Body of pancreas (tissue), 4 donors: Measurements from ENCODE around the gene TMEM8B. TPM values are rescaled to one million over a fixed set of nuclear protein-coding genes. Genes with fewer than 3 reads are reported as not detected.

Source experiments
- ATAC-seq: fragments of 150-250 bp; one replicate; pipeline ENCODE4 v1.9.1; 2016
- DNase-seq, 4 donors: peaks; one replicate each; pipeline ENCODE4 v3.0.0-alpha.2; 2019
- H3K27ac ChIP-seq, 4 donors: fragments of 200-600 bp; sonication (generic); 1 replicate in 3 of 4; 2 replicates in 1 of 4; pipeline versions ENCODE4 v1.5.1 to v1.6.1; 2016 to 2019; ENCODE audit warnings: mild to moderate bottlenecking in 1 of 4, mixed read lengths in 1 of 4, moderate library complexity in 1 of 4
- H3K27me3 ChIP-seq, 2 donors: fragments of 200-600 bp; sonication (generic); one replicate each; pipeline ENCODE4 v1.6.0; 2016; ENCODE audit warnings: mild to moderate bottlenecking in 1 of 2
- H3K36me3 ChIP-seq, 2 donors: fragments of 200-600 bp; sonication (generic); replicated peaks in 1 of 2; 2 replicates each; pipeline ENCODE4 v1.5.1; 2016; ENCODE audit warnings: low read depth in 2 of 2; ENCODE audit not compliant: insufficient read depth in 1 of 2
- H3K4me1 ChIP-seq: fragments of 200-600 bp; sonication (generic); one replicate; pipeline ENCODE4 v1.6.0; 2016
- H3K4me3 ChIP-seq, 2 donors: fragments of 200-600 bp; sonication (generic); 1 replicate in 1 of 2; 2 replicates in 1 of 2; pipeline ENCODE4 v1.5.1; 2016 to 2019
- H3K9me3 ChIP-seq, 3 donors: fragments of 200-600 bp; sonication (generic); 1 replicate in 2 of 3; 2 replicates in 1 of 3; pipeline ENCODE4 v1.5.1; 2016
- CTCF ChIP-seq, 7 experiments: fragments of 450-650 bp in 4 of 7; fragments of 200-600 bp in 3 of 7; sonication (generic) in 3 of 7; IDR thresholded peaks; one replicate each; pipeline ENCODE4 v1.5.1; 2016 to 2019; ENCODE audit warnings: antibody characterized with exemption in 7 of 7
- POLR2A ChIP-seq, 3 donors: fragments of 450-650 bp; IDR thresholded peaks; one replicate each; pipeline ENCODE4 v1.6.1; 2016; ENCODE audit warnings: antibody characterized with exemption in 3 of 3, mild to moderate bottlenecking in 2 of 3
- WGBS, 2 donors: methylation state at CpG; one replicate each; pipeline ENCODE4 v1.1.5; 2017; 5-methylcytosine and 5-hydroxymethylcytosine counted together
- intact Hi-C: fragments of 100-400 bp; cut with DNase I; formaldehyde crosslinking; loops from one replicate; pipeline ENCODE4 v1.15.1; 2023
- total RNA-seq, 2 donors: library from RNA; depleted of rRNA; stranded (reverse); fragments of >200 nt; gene quantifications; one replicate each; pipeline ENCODE4 v1.1.0, GENCODE V29; 2016

The TMEM8B gene
- total RNA-seq, 2 donors from 2014 or later = 7.3 to 7.9 TPM

- intact Hi-C loops = no loop called here
- Histone ChIP-seq H3K9me3 (no peaks in the 10 kb centered on the region), H3K27ac (no peak overlapping the region), H3K4me1 (no peaks in the 10 kb centered on the region), H3K27me3 (no peaks in the 10 kb centered on the region), H3K36me3 (no peaks in the 10 kb centered on the region), H3K4me3 (no peak overlapping the region)
- ATAC-seq (no peak), DNase-seq (no peak)
- 70 to 90% methylated on average over 4 of the region's 4 CpGs for WGBS, 2 donors
- no peak for TF ChIP-seq POLR2A (IDR thresholded peaks at IDR 0.05)
- no peak for TF ChIP-seq CTCF (IDR thresholded peaks at IDR 0.05)
Measured at GRCh38 chr9:35867538-35867937, 38.5 kb downstream of the TMEM8B start.

- no peak overlapping the region for H3K4me3 ChIP-seq
- H3K27ac ChIP-seq = no peak overlapping the region
- intact Hi-C loops = no loop called here
- ATAC-seq (no peak), DNase-seq (no peak)
- H3K4me1 ChIP-seq = no peaks in the 10 kb centered on the region
- no peaks in the 10 kb centered on the region for H3K36me3 ChIP-seq
- WGBS, 2 donors = 62 to 68% methylated on average over 2 of the region's 2 CpGs
- TF ChIP-seq POLR2A (IDR thresholded peaks at IDR 0.05) (no peak), CTCF (IDR thresholded peaks at IDR 0.05) (no peak)
- H3K9me3 ChIP-seq = no peaks in the 10 kb centered on the region
- no peaks in the 10 kb centered on the region for H3K27me3 ChIP-seq
Measured at GRCh38 chr9:35868933-35869332, 39.9 kb downstream of the TMEM8B start.

GRCh38 chr9:35869621-35870216, 40.7 kb downstream of the TMEM8B start:
- no peak for DNase-seq
- Histone ChIP-seq H3K4me3 (no peak overlapping the region), H3K27ac (no peak overlapping the region), H3K27me3 (no peaks in the 10 kb centered on the region), H3K36me3 (no peaks in the 10 kb centered on the region), H3K9me3 (no peaks in the 10 kb centered on the region), H3K4me1 (no peaks in the 10 kb centered on the region)
- ATAC-seq = no peak
- WGBS, 2 donors = 78 to 86% methylated on average over 10 to 19 of the region's 19 CpGs
- TF ChIP-seq POLR2A (IDR thresholded peaks at IDR 0.05) = no peak
- no peak for TF ChIP-seq CTCF (IDR thresholded peaks at IDR 0.05)
- intact Hi-C loops = no loop called here

GRCh38 chr9:35870351-35870923, 41.4 kb downstream of the TMEM8B start, which contains the start of gene OR13J1:
Gene OR13J1, minus strand, starts transcription at chr9:35870401. Its CDS starts 0 bp downstream, at chr9:35870401.
- ATAC-seq (no peak), DNase-seq (no peak)
- no peaks in the 10 kb centered on the region for H3K4me1 ChIP-seq
- H3K36me3 ChIP-seq = no peaks in the 10 kb centered on the region
- H3K27me3 ChIP-seq = no peaks in the 10 kb centered on the region
- 80 to 82% methylated on average over 8 of the region's 8 CpGs for WGBS, 2 donors
- TF ChIP-seq POLR2A (IDR thresholded peaks at IDR 0.05) (no peak), CTCF (IDR thresholded peaks at IDR 0.05) (no peak)
- intact Hi-C loops = no loop called here
- no peak within 1 kb of the TSS for H3K4me3 ChIP-seq
- no peaks in the 10 kb centered on the region for H3K9me3 ChIP-seq
- no peak within 1 kb of the TSS for H3K27ac ChIP-seq

- Histone ChIP-seq H3K4me3 (no peak overlapping the region), H3K27ac (no peak overlapping the region), H3K27me3 (no peaks in the 10 kb centered on the region), H3K4me1 (no peaks in the 10 kb centered on the region), H3K36me3 (no peaks in the 10 kb centered on the region), H3K9me3 (no peaks in the 10 kb centered on the region)
- ATAC-seq (no peak), DNase-seq (peak in 1 of 4 donors; percentile 78)
- no peak for TF ChIP-seq CTCF (IDR thresholded peaks at IDR 0.05)
- TF ChIP-seq POLR2A (IDR thresholded peaks at IDR 0.05) = no peak
- intact Hi-C loops = no loop called here
- WGBS, 2 donors = 51 to 61% methylated on average over 3 of the region's 3 CpGs
Measured at GRCh38 chr9:35871545-35871944, 42.5 kb downstream of the TMEM8B start.
